WTC11 (cell line): ENCODE results near the gene D2HGDH. TPM values are rescaled to one million over a fixed set of nuclear protein-coding genes. Genes with fewer than 3 reads are reported as not detected.

Experiments used
- AFF4 ChIP-seq: sonication (generic); formaldehyde crosslinking; IDR thresholded peaks from 2 replicates; pipeline ENCODE4 v1.8.1; 2023; ENCODE audit warnings: mild to moderate bottlenecking, missing genetic modification reagents, borderline replicate concordance
- CBFB ChIP-seq: sonication (generic); formaldehyde crosslinking; IDR thresholded peaks from 2 replicates; pipeline ENCODE4 v1.8.1; 2022; ENCODE audit warnings: mild to moderate bottlenecking, low read depth, missing genetic modification reagents
- CREM ChIP-seq: sonication (generic); formaldehyde crosslinking; IDR thresholded peaks from 2 replicates; pipeline ENCODE4 v1.8.1; 2022; ENCODE audit warnings: mild to moderate bottlenecking, missing genetic modification reagents, moderate library complexity
- E2F5 ChIP-seq: sonication (generic); formaldehyde crosslinking; IDR thresholded peaks from 2 replicates; pipeline ENCODE4 v1.8.1; 2022; ENCODE audit warnings: mild to moderate bottlenecking, moderate library complexity, missing genetic modification reagents
- ETV6 ChIP-seq: sonication (generic); formaldehyde crosslinking; IDR thresholded peaks from 2 replicates; pipeline ENCODE4 v1.8.1; 2022; ENCODE audit warnings: mild to moderate bottlenecking, missing genetic modification reagents
- HMGXB4 ChIP-seq: sonication (generic); formaldehyde crosslinking; IDR thresholded peaks from 2 replicates; pipeline ENCODE4 v1.8.1; 2023; ENCODE audit warnings: mild to moderate bottlenecking, moderate library complexity, missing genetic modification reagents
- IRF2 ChIP-seq: sonication (generic); formaldehyde crosslinking; IDR thresholded peaks from 2 replicates; pipeline ENCODE4 v1.8.0; 2022; ENCODE audit warnings: low read depth, missing genetic modification reagents, borderline replicate concordance
- JAZF1 ChIP-seq: fragments of 250-450 bp; sonication (Bioruptor Pico); IDR thresholded peaks from 2 replicates; pipeline ENCODE4 v1.9.0; 2021; ENCODE audit warnings: moderate library complexity, mild to moderate bottlenecking, inconsistent platforms
- MYBL2 ChIP-seq: sonication (generic); formaldehyde crosslinking; IDR thresholded peaks from 2 replicates; pipeline ENCODE4 v1.8.1; 2023; ENCODE audit warnings: mild to moderate bottlenecking, moderate library complexity, missing genetic modification reagents
- NFATC4 ChIP-seq: fragments of 250-450 bp; sonication (Bioruptor Pico); IDR thresholded peaks from 2 replicates; pipeline ENCODE4 v1.9.0; 2021; ENCODE audit warnings: mild to moderate bottlenecking
- NFE2L1 ChIP-seq: sonication (generic); formaldehyde crosslinking; IDR thresholded peaks from 2 replicates; pipeline ENCODE4 v1.8.1; 2023; ENCODE audit warnings: missing genetic modification reagents
- NFYB ChIP-seq: sonication (generic); formaldehyde crosslinking; conservative IDR thresholded peaks from 2 replicates; pipeline ENCODE4 v1.8.0; 2022; ENCODE audit warnings: low read depth, missing genetic modification reagents
- NR1H2 ChIP-seq: sonication (generic); formaldehyde crosslinking; IDR thresholded peaks from 2 replicates; pipeline ENCODE4 v1.9.0; 2021; ENCODE audit warnings: mild to moderate bottlenecking, moderate library complexity, missing genetic modification reagents
- OVOL2 ChIP-seq: fragments of 250-450 bp; sonication (Bioruptor Pico); IDR thresholded peaks from 2 replicates; pipeline ENCODE4 v1.9.0; 2021; ENCODE audit warnings: mild to moderate bottlenecking, borderline replicate concordance
- PREB ChIP-seq: sonication (generic); formaldehyde crosslinking; IDR thresholded peaks from 2 replicates; pipeline ENCODE4 v1.8.1; 2022; ENCODE audit warnings: mild to moderate bottlenecking, missing genetic modification reagents, moderate library complexity, borderline replicate concordance
- RELA ChIP-seq: sonication (generic); formaldehyde crosslinking; IDR thresholded peaks from 2 replicates; pipeline ENCODE4 v1.8.1; 2022; ENCODE audit warnings: missing genetic modification reagents, mild to moderate bottlenecking, borderline replicate concordance
- SMAD3 ChIP-seq: sonication (generic); formaldehyde crosslinking; IDR thresholded peaks from 2 replicates; pipeline ENCODE4 v1.8.0; 2022; ENCODE audit warnings: missing genetic modification reagents, mild to moderate bottlenecking, borderline replicate concordance
- SP1 ChIP-seq: sonication (generic); formaldehyde crosslinking; conservative IDR thresholded peaks from 2 replicates; pipeline ENCODE4 v1.8.1; 2022; ENCODE audit warnings: missing genetic modification reagents
- TEAD1 ChIP-seq: sonication (generic); formaldehyde crosslinking; IDR thresholded peaks from 2 replicates; pipeline ENCODE4 v1.8.0; 2022; ENCODE audit warnings: mild to moderate bottlenecking, missing genetic modification reagents
- USF2 ChIP-seq: sonication (generic); formaldehyde crosslinking; IDR thresholded peaks from 2 replicates; pipeline ENCODE4 v1.8.1; 2023; ENCODE audit warnings: mild to moderate bottlenecking, missing genetic modification reagents, moderate library complexity
- ZBTB43 ChIP-seq: sonication (generic); formaldehyde crosslinking; IDR thresholded peaks from 2 replicates; pipeline ENCODE4 v1.8.1; 2023; ENCODE audit warnings: mild to moderate bottlenecking, missing genetic modification reagents
- ZNF121 ChIP-seq: sonication (generic); formaldehyde crosslinking; IDR thresholded peaks from 2 replicates; pipeline ENCODE4 v1.8.0; 2023; ENCODE audit warnings: missing genetic modification reagents
- ZNF219 ChIP-seq: sonication (generic); formaldehyde crosslinking; IDR thresholded peaks from 2 replicates; pipeline ENCODE4 v1.8.0; 2023; ENCODE audit warnings: missing genetic modification reagents, mild to moderate bottlenecking, borderline replicate concordance
- ZNF416 ChIP-seq: fragments of 250-450 bp; sonication (Bioruptor Pico); IDR thresholded peaks from 2 replicates; pipeline ENCODE4 v1.9.0; 2021; ENCODE audit warnings: mild to moderate bottlenecking, inconsistent platforms
- ZNF512 ChIP-seq: sonication (generic); formaldehyde crosslinking; IDR thresholded peaks from 2 replicates; pipeline ENCODE4 v1.8.1; 2022; ENCODE audit warnings: missing genetic modification reagents, borderline replicate concordance
- ZSCAN18 ChIP-seq: fragments of 250-450 bp; sonication (Bioruptor Pico); IDR thresholded peaks from 2 replicates; pipeline ENCODE4 v2.1.2; 2022; ENCODE audit warnings: mild to moderate bottlenecking, moderate library complexity
- total RNA-seq: library from RNA; stranded (reverse); gene quantifications from 3 replicates; pipeline ENCODE4 v1.2.3, GENCODE V29; 2021

Gene D2HGDH
- total RNA-seq, 1 experiment from 2014 or later = 22.7 TPM

GRCh38 chr2:241701399-241702154 is 32.9 kb upstream of the D2HGDH start, which contains the start of gene ING5 (continued):
- TF ChIP-seq ZNF512 (CRISPR knock-in tag) = no peak
- TF ChIP-seq ZNF416 (CRISPR knock-in tag) = peak; percentile 88
- no peak for TF ChIP-seq JAZF1
- peak; percentile 63 for TF ChIP-seq NFYB
- TF ChIP-seq TEAD1 (CRISPR knock-in tag) = peak; percentile 25; the same call in 1 of the 2 replicates
- peak; percentile 89; the same call in 1 of the 2 replicates for TF ChIP-seq IRF2
- TF ChIP-seq ZNF121 (CRISPR knock-in tag) = peak; percentile 61; the same call in 1 of the 2 replicates
- peak; percentile 65; the same call in 1 of the 2 replicates for TF ChIP-seq E2F5 (CRISPR knock-in tag)
- TF ChIP-seq SP1 (CRISPR knock-in tag) = peak; percentile 80
- no peak for TF ChIP-seq OVOL2 (CRISPR knock-in tag)
- TF ChIP-seq NFATC4 (CRISPR knock-in tag) = 0 out of 2 replicates have a peak, but pooled peaks have one; percentile 39
- TF ChIP-seq HMGXB4 (CRISPR knock-in tag) = peak; percentile 80
- TF ChIP-seq AFF4 (CRISPR knock-in tag) = no peak
- TF ChIP-seq ETV6 (CRISPR knock-in tag) = peak; percentile 42; the same call in 1 of the 2 replicates
- no peak for TF ChIP-seq NR1H2 (CRISPR knock-in tag)
- no peak for TF ChIP-seq ZSCAN18 (CRISPR knock-in tag)
- peak; percentile 85 for TF ChIP-seq ZBTB43 (CRISPR knock-in tag)
- TF ChIP-seq CREM (CRISPR knock-in tag) = 0 out of 2 replicates have a peak, but pooled peaks have one; percentile 16
- no peak for TF ChIP-seq USF2 (CRISPR knock-in tag)
- 0 out of 2 replicates have a peak, but pooled peaks have one; percentile 63 for TF ChIP-seq RELA (CRISPR knock-in tag)
- TF ChIP-seq SMAD3 (CRISPR knock-in tag) = no peak
- TF ChIP-seq CBFB (CRISPR knock-in tag) = no peak
- no peak for TF ChIP-seq PREB
- peak; percentile 86 for TF ChIP-seq NFE2L1
- peak; percentile 87; the same call in 1 of the 2 replicates for TF ChIP-seq MYBL2 (CRISPR knock-in tag)
- TF ChIP-seq ZNF219 = no peak
